Psoas muscle (tissue), 8 donors: ENCODE measurements around the gene FUT6. TPM values are rescaled to one million over a fixed set of nuclear protein-coding genes. Genes with fewer than 3 reads are reported as not detected.

Experiments used
- ATAC-seq, 4 donors: fragments of 200-7000 bp; cut with Tn5 transposase; one replicate each; pipeline ENCODE4 v1.9.1; 2020; ENCODE audit warnings: moderate library complexity in 3 of 4, mild to moderate bottlenecking in 2 of 4
- DNase-seq, 2 donors: peaks; one replicate each; pipeline ENCODE4 v3.0.0-alpha.2; 2020
- H3K27ac ChIP-seq: fragments of 200-600 bp; one replicate; pipeline ENCODE4 v1.8.0; 2022
- H3K27me3 ChIP-seq, 3 donors: fragments of 200-600 bp in 1 of 3; one replicate each; pipeline versions ENCODE4 v1.6.1 to v1.8.0; 2013 to 2022; ENCODE audit warnings: low read length in 2 of 3, mild to moderate bottlenecking in 2 of 3, moderate library complexity in 1 of 3; ENCODE audit not compliant: insufficient read depth in 3 of 3
- H3K36me3 ChIP-seq, 2 donors: fragments of 200-600 bp in 1 of 2; one replicate each; pipeline versions ENCODE4 v1.6.1 to v1.8.0; 2013 to 2022; ENCODE audit warnings: low read depth in 1 of 2, mild to moderate bottlenecking in 1 of 2, moderate library complexity in 1 of 2; ENCODE audit not compliant: insufficient read depth in 1 of 2
- H3K4me1 ChIP-seq: fragments of 200-600 bp; one replicate; pipeline ENCODE4 v1.8.0; 2022
- H3K4me3 ChIP-seq: fragments of 200-600 bp; one replicate; pipeline ENCODE4 v1.8.0; 2022; ENCODE audit warnings: mild to moderate bottlenecking
- H3K9me3 ChIP-seq: fragments of 200-600 bp; one replicate; pipeline ENCODE4 v1.8.0; 2022
- WGBS, 3 donors: extraction: QIAGEN DNeasy Blood & Tissue Kit; methylation state at CpG; one replicate each; pipeline versions ENCODE4 v1.1.6 to v1.1.7; 2013; 5-methylcytosine and 5-hydroxymethylcytosine counted together
- intact Hi-C, 2 donors: fragments of 100-400 bp; cut with DNase I; formaldehyde crosslinking; loops; one replicate each; pipeline versions ENCODE4 v1.11.0 to v1.14.2; 2022
- polyA plus RNA-seq, 3 donors: library from polyadenylated mRNA; stranded (reverse); fragments of 200-250 nt; gene quantifications; one replicate each; pipeline ENCODE4 v1.2.3, GENCODE V29; 2013
- total RNA-seq, 4 donors: library from RNA; stranded (reverse); fragmentation: NEBNext Ultra II Directional in 2 of 4; extraction: Animal tissue kit (Norgen Biotek cat#: 25700) in 2 of 4; gene quantifications; one replicate each; pipeline versions ENCODE4 v1.2.1 to v1.2.4, GENCODE V29; 2021 to 2023
- TF ChIP-seq, protein P1 (sequence below): fragments of 200-600 bp; IDR thresholded peaks from one replicate; pipeline ENCODE4 v1.8.0; 2022; ENCODE audit warnings: antibody characterized with exemption
- donor health status: healthy with polysubstance abuse.
- donor health status: DM: no; HTN: no; CAD: no; lungs with moderate emphysema.
- donor health status: Bipolar disorder and iron deficiency.
- donor health status: healthy.
- donor health status: DM: yes; HTN: yes; CAD: no.
- donor health status: DM: no; HTN: no; CAD: no.
- donor health status: DM: no; HTN: no; CAD: no.
- donor health status: DM: yes; HTN: yes; CAD: no.

Gene FUT6
- total and polyA plus RNA-seq, 7 donors = 0.03 TPM; not detected in 5

DNA sequence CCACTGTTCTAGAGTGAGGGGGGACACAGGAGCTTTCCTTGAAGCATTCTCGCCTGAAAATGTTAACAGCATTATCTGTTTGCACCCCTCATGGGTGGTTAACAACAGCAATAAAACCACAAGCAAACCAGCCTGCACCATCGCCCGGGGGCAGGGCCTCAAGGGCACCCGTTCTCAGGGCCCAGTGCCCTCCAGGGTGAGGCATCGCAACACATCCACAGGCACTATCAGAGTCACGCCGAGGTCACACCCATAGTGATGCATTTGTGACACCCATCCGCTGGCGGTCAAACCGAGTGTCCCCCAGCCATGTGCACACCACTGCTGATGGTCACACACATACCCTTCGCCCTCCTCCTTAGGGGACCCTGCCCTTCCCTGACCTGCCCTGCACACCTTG lies 26.3 kb upstream of the FUT6 start:
- ATAC-seq = no peak
- H3K27ac ChIP-seq = no peak overlapping the region
- no peak for DNase-seq
- H3K27me3 ChIP-seq = peaks cover 0 to 7% (median 4%) of the 10 kb centered on the region in 3 donors
- intact Hi-C loops = no loop called here
- no peaks in the 10 kb centered on the region for H3K4me1 ChIP-seq
- TF ChIP-seq, protein P1, sequence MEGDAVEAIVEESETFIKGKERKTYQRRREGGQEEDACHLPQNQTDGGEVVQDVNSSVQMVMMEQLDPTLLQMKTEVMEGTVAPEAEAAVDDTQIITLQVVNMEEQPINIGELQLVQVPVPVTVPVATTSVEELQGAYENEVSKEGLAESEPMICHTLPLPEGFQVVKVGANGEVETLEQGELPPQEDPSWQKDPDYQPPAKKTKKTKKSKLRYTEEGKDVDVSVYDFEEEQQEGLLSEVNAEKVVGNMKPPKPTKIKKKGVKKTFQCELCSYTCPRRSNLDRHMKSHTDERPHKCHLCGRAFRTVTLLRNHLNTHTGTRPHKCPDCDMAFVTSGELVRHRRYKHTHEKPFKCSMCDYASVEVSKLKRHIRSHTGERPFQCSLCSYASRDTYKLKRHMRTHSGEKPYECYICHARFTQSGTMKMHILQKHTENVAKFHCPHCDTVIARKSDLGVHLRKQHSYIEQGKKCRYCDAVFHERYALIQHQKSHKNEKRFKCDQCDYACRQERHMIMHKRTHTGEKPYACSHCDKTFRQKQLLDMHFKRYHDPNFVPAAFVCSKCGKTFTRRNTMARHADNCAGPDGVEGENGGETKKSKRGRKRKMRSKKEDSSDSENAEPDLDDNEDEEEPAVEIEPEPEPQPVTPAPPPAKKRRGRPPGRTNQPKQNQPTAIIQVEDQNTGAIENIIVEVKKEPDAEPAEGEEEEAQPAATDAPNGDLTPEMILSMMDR = no peak
- WGBS, 3 donors = 72 to 83% (median 75%) methylated on average over 10 to 11 of the region's 11 CpGs
- no peaks in the 10 kb centered on the region for H3K9me3 ChIP-seq
- H3K4me3 ChIP-seq = no peak overlapping the region
- no peaks in the 10 kb centered on the region for H3K36me3 ChIP-seq

DNA sequence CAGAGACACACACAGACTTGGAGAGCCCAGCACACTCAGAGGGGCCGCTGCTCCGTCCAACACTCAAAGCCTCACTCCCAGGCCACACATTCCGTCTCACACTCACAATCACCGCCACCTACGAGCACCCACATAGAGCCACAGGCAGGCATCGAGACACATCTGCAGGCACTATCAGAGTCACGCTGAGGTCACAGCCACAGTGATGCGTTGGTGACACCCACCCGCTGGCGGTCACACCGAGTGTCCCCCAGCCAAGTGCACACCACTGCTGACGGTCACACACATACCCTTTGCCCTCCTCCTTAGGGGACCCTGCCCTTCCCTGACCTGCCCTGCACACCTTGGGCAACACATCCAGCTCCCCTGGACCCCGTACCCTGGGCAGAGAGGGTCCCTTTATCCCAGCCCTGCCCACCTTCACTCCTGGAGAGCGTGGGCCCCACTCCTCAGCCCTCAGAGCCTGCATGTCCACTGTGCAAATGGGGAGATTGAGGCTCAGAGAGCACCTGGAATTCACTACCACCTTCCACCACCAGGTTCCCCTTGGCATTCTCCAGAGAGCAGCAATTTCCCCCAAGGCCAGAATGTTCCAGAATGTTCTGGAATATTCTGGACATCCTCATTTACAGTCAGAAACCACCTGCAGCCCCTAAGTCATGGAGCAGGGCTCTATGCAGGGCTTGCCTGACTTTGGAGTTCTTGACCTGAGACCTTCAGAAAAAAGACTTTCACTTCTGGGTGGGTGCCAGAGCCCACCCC lies 25.4 kb upstream of the FUT6 start:
- Histone ChIP-seq H3K4me1 (no peaks in the 10 kb centered on the region), H3K27ac (no peak overlapping the region), H3K9me3 (no peaks in the 10 kb centered on the region), H3K27me3 (peaks cover 0 to 7% (median 7%) of the 10 kb centered on the region in 3 donors), H3K4me3 (no peak overlapping the region), H3K36me3 (no peaks in the 10 kb centered on the region)
- intact Hi-C loops = no loop called here
- WGBS, 3 donors = 71 to 75% (median 73%) methylated on average over 12 to 14 of the region's 14 CpGs
- TF ChIP-seq, protein P1 = no peak
- ATAC-seq (no peak), DNase-seq (no peak)

DNA sequence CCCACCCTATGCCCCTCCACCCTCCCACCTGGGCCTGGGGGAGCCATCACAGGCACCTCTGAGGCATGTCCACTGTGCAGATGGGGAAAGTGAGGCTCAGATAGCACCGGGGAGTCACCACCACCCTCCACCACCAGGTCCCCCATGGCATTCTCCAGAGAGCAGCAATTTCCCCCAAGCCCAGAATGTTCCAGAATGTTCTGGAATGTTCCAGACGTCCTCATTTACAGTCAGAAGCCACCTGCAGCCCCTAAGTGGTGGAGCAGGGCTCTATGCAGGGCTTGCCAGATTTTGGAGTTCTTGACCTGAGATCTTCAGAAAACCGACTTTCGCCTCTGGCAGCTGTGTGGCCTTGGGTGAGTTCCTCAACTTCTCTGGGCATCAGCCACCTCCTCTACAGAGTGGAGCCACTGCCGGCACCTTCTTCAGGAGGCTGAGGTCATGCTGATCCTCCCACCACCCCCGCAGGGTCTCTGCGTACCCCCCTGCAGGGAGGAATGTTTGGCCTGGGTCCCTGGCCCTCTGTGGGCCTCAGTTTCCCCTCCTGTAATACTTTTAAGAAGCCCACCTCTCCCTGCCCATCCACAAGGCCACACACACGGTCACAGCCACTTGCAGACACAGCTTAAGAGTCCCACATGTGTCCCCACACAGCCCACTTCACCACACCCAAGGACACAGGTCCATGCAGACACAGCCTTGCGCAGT lies 24.7 kb upstream of the FUT6 start:
- no peaks in the 10 kb centered on the region for H3K9me3 ChIP-seq
- DNase-seq (no peak), ATAC-seq (no peak)
- intact Hi-C loops = no loop called here
- H3K4me3 ChIP-seq = no peak overlapping the region
- no peaks in the 10 kb centered on the region for H3K4me1 ChIP-seq
- peaks cover 0 to 7% (median 7%) of the 10 kb centered on the region in 3 donors for H3K27me3 ChIP-seq
- no peak overlapping the region for H3K27ac ChIP-seq
- WGBS, 3 donors = 70 to 76% (median 71%) methylated on average over 9 of the region's 9 CpGs
- TF ChIP-seq, protein P1 = no peak
- no peaks in the 10 kb centered on the region for H3K36me3 ChIP-seq

DNA sequence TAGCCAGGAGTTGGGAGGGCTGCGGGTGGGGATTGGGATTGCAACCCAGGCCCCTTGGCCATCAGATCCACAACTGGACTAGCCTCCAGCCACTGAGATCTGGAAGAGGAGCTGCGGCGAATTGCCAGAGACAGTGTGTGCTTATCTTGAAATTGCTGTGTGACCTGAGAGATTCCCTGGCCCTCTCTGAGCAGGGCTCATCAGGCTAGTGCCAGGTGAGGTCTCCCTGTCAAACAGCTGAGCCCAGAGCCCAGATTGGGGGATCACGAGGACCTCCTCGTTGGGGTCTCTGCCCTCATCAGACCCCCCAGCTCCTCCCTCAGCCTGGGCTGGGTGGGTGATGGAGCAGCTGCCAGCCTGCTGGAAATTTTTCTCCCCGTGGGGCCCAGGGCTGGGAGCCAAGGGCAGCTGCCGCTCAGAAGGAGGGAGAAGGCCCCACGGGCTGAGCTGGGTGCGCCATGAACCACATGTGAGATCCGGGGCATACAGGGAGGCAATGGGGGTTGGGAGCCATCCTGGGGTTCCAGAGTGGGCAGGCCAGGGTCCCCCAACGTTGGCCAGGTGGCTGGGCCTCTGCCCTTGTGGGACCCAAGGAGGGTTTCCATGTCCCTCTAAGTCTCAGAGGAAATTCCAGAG lies 23.6 kb upstream of the FUT6 start:
- DNase-seq (no peak), ATAC-seq (no peak)
- TF ChIP-seq, protein P1 = no peak
- WGBS, 3 donors = 43 to 52% (median 50%) methylated on average over 9 to 11 of the region's 11 CpGs
- intact Hi-C loops = no loop called here
- Histone ChIP-seq H3K36me3 (no peaks in the 10 kb centered on the region), H3K27ac (no peak overlapping the region), H3K4me3 (no peak overlapping the region), H3K4me1 (no peaks in the 10 kb centered on the region), H3K27me3 (peaks cover 0 to 7% (median 4%) of the 10 kb centered on the region in 3 donors), H3K9me3 (no peaks in the 10 kb centered on the region)
